ENCODE measurements around the gene FOXP2.

DNA sequence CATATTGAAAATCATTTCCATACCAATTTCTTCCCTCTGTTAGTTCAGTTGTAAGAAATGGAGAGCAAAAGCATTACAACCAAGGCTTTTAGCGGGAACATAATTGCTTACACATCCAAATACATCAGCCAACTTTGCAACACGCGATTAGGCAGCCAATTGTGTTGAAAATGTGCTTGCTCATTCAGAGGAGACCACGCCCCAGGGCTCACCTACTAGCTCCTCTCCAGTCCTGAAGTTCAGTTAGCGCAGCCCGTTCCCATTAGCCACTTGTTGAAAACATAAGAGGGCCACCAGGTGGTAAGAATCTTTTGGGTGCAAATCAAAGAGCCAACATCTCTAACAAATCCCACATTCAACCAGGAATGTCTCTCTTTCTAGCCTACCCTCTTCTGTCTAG is 294.0 kb downstream of the FOXP2 start:
- TF ChIP-seq, protein P1, sequence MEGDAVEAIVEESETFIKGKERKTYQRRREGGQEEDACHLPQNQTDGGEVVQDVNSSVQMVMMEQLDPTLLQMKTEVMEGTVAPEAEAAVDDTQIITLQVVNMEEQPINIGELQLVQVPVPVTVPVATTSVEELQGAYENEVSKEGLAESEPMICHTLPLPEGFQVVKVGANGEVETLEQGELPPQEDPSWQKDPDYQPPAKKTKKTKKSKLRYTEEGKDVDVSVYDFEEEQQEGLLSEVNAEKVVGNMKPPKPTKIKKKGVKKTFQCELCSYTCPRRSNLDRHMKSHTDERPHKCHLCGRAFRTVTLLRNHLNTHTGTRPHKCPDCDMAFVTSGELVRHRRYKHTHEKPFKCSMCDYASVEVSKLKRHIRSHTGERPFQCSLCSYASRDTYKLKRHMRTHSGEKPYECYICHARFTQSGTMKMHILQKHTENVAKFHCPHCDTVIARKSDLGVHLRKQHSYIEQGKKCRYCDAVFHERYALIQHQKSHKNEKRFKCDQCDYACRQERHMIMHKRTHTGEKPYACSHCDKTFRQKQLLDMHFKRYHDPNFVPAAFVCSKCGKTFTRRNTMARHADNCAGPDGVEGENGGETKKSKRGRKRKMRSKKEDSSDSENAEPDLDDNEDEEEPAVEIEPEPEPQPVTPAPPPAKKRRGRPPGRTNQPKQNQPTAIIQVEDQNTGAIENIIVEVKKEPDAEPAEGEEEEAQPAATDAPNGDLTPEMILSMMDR (conservative IDR thresholded peaks at IDR 0.05) = no peak
- TF ChIP-seq ZFX (IDR thresholded peaks at IDR 0.05) = no peak
